ENCODE measurements around the gene DPP6. TPM values are rescaled to one million over a fixed set of nuclear protein-coding genes. Genes with fewer than 3 reads are reported as not detected.
A peak's percentile ranks its signal among the peaks of the same experiment; 100 is the strongest.

Gene DPP6
- total and polyA plus RNA-seq, 9 of the 15 experiments (the other 6 are each of a cell fraction or from before 2014, with no cell fraction given): not detected

DNA sequence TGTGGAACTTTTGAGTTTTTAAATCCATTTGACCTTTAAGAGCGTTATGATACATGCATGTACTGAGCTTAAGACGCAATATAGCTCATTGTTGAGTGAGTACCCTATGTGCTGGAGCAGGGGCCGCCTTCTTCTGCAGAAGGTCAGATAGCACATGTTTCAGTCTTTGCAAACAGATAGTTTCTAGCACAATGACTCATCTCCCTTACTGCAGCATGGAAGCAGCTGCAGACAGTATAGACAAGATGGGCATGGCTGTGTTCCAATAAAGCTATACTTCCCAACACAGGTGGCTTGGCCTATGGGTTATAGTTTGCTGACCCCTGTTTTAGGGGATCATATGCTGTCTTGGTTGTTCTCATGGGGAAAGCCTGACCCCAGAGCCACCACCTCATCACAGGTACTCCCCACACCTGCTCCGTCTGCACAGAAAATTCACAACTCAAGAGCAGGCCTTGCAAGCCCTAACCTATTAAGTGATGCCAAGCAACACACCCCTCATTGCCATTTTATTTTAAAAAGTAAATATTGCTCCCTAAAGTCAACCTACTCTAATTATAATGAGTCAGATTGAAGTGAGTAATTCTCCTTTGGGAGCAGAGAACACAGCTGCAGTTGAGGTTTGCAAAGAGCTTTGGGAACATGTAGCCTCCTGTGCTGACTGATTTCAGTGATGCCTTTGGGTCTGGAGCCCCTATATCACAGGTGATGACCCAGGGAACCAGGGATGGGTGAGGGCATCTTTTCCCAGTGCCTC lies 620.6 kb downstream of the DPP6 start (continued):
- TF ChIP-seq, protein P1, sequence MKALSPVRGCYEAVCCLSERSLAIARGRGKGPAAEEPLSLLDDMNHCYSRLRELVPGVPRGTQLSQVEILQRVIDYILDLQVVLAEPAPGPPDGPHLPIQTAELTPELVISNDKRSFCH (CRISPR knock-in tag; IDR thresholded peaks at IDR 0.05): no peak
- TF ChIP-seq, protein P1 (tag; IDR thresholded peaks at IDR 0.05): peak; percentile 90
- TF ChIP-seq, protein P2, sequence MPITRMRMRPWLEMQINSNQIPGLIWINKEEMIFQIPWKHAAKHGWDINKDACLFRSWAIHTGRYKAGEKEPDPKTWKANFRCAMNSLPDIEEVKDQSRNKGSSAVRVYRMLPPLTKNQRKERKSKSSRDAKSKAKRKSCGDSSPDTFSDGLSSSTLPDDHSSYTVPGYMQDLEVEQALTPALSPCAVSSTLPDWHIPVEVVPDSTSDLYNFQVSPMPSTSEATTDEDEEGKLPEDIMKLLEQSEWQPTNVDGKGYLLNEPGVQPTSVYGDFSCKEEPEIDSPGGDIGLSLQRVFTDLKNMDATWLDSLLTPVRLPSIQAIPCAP (CRISPR knock-in tag; IDR thresholded peaks at IDR 0.05; ENCODE audit: borderline replicate concordance): no peak
- TF ChIP-seq, protein P3, sequence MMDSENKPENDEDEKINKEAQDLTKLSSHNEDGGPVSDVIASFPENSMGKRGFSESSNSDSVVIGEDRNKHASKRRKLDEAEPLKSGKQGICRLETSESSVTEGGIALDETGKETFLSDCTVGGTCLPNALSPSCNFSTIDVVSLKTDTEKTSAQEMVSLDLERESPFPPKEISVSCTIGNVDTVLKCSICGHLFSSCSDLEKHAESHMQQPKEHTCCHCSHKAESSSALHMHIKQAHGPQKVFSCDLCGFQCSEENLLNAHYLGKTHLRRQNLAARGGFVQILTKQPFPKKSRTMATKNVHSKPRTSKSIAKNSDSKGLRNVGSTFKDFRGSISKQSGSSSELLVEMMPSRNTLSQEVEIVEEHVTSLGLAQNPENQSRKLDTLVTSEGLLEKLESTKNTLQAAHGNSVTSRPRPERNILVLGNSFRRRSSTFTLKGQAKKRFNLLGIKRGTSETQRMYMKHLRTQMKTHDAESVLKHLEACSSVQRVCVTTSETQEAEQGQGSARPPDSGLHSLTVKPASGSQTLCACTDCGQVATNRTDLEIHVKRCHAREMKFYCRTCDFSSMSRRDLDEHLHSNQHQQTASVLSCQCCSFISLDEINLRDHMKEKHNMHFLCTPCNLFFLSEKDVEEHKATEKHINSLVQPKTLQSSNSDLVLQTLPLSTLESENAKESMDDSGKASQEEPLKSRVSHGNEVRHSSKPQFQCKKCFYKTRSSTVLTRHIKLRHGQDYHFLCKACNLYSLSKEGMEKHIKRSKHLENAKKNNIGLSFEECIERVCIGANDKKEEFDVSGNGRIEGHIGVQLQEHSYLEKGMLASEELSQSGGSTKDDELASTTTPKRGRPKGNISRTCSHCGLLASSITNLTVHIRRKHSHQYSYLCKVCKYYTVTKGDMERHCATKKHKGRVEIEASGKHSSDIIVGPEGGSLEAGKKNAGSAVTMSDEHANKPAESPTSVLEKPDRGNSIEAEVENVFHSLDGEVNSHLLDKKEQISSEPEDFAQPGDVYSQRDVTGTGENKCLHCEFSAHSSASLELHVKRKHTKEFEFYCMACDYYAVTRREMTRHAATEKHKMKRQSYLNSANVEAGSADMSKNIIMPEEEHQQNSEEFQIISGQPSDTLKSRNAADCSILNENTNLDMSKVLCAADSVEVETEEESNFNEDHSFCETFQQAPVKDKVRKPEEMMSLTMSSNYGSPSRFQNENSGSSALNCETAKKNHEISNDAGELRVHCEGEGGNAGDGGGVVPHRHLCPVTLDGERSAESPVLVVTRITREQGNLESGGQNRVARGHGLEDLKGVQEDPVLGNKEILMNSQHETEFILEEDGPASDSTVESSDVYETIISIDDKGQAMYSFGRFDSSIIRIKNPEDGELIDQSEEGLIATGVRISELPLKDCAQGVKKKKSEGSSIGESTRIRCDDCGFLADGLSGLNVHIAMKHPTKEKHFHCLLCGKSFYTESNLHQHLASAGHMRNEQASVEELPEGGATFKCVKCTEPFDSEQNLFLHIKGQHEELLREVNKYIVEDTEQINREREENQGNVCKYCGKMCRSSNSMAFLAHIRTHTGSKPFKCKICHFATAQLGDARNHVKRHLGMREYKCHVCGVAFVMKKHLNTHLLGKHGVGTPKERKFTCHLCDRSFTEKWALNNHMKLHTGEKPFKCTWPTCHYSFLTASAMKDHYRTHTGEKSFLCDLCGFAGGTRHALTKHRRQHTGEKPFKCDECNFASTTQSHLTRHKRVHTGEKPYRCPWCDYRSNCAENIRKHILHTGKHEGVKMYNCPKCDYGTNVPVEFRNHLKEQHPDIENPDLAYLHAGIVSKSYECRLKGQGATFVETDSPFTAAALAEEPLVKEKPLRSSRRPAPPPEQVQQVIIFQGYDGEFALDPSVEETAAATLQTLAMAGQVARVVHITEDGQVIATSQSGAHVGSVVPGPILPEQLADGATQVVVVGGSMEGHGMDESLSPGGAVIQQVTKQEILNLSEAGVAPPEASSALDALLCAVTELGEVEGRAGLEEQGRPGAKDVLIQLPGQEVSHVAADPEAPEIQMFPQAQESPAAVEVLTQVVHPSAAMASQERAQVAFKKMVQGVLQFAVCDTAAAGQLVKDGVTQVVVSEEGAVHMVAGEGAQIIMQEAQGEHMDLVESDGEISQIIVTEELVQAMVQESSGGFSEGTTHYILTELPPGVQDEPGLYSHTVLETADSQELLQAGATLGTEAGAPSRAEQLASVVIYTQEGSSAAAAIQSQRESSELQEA (IDR thresholded peaks at IDR 0.05; ENCODE audit: low read depth): no peak
- TF ChIP-seq, protein P4, sequence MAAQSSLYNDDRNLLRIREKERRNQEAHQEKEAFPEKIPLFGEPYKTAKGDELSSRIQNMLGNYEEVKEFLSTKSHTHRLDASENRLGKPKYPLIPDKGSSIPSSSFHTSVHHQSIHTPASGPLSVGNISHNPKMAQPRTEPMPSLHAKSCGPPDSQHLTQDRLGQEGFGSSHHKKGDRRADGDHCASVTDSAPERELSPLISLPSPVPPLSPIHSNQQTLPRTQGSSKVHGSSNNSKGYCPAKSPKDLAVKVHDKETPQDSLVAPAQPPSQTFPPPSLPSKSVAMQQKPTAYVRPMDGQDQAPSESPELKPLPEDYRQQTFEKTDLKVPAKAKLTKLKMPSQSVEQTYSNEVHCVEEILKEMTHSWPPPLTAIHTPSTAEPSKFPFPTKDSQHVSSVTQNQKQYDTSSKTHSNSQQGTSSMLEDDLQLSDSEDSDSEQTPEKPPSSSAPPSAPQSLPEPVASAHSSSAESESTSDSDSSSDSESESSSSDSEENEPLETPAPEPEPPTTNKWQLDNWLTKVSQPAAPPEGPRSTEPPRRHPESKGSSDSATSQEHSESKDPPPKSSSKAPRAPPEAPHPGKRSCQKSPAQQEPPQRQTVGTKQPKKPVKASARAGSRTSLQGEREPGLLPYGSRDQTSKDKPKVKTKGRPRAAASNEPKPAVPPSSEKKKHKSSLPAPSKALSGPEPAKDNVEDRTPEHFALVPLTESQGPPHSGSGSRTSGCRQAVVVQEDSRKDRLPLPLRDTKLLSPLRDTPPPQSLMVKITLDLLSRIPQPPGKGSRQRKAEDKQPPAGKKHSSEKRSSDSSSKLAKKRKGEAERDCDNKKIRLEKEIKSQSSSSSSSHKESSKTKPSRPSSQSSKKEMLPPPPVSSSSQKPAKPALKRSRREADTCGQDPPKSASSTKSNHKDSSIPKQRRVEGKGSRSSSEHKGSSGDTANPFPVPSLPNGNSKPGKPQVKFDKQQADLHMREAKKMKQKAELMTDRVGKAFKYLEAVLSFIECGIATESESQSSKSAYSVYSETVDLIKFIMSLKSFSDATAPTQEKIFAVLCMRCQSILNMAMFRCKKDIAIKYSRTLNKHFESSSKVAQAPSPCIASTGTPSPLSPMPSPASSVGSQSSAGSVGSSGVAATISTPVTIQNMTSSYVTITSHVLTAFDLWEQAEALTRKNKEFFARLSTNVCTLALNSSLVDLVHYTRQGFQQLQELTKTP (IDR thresholded peaks at IDR 0.05; ENCODE audit: low read depth in 1 of 2, partially characterized antibody in 2 of 2): peak in 1 of 2 experiments; percentile 32
- no peak for TF ChIP-seq THRAP3 (IDR thresholded peaks at IDR 0.05; ENCODE audit: borderline replicate concordance)
- TF ChIP-seq, protein P5, sequence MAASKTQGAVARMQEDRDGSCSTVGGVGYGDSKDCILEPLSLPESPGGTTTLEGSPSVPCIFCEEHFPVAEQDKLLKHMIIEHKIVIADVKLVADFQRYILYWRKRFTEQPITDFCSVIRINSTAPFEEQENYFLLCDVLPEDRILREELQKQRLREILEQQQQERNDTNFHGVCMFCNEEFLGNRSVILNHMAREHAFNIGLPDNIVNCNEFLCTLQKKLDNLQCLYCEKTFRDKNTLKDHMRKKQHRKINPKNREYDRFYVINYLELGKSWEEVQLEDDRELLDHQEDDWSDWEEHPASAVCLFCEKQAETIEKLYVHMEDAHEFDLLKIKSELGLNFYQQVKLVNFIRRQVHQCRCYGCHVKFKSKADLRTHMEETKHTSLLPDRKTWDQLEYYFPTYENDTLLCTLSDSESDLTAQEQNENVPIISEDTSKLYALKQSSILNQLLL (CRISPR knock-in tag; IDR thresholded peaks at IDR 0.05; ENCODE audit: borderline replicate concordance): no peak
- no peak for TF ChIP-seq KDM2B (CRISPR knock-in tag; IDR thresholded peaks at IDR 0.05)
- TF ChIP-seq HDAC1 (IDR thresholded peaks at IDR 0.05): peak in 1 of 2 experiments; percentile 77; a peak in 2 of 4 replicates
- no peak for TF ChIP-seq BACH1 (tag; IDR thresholded peaks at IDR 0.05)
